ENCODE results near the gene LANCL2.
"Not testable (repeated sequence)": the region's sequence is repeated elsewhere in the genome, so short reads cannot be mapped to it uniquely, and the experiment has no call there.

LANCL2 gene

GRCh38 chr7:55400191-55400590 is 35.1 kb downstream of the LANCL2 start:
- no peak for DNase-seq (ENCODE audit: insufficient read length, low spot score)
- FAIRE-seq = no peak

- FAIRE-seq; DNase-seq (ENCODE audit: insufficient read length, low spot score): not testable (repeated sequence)
Observed at GRCh38 chr7:55402506-55402905, 37.4 kb downstream of the LANCL2 start.

- DNase-seq (ENCODE audit: insufficient read length, low spot score) (no peak), FAIRE-seq (no peak)
Observed at GRCh38 chr7:55405856-55406541, 40.9 kb downstream of the LANCL2 start.

DNA sequence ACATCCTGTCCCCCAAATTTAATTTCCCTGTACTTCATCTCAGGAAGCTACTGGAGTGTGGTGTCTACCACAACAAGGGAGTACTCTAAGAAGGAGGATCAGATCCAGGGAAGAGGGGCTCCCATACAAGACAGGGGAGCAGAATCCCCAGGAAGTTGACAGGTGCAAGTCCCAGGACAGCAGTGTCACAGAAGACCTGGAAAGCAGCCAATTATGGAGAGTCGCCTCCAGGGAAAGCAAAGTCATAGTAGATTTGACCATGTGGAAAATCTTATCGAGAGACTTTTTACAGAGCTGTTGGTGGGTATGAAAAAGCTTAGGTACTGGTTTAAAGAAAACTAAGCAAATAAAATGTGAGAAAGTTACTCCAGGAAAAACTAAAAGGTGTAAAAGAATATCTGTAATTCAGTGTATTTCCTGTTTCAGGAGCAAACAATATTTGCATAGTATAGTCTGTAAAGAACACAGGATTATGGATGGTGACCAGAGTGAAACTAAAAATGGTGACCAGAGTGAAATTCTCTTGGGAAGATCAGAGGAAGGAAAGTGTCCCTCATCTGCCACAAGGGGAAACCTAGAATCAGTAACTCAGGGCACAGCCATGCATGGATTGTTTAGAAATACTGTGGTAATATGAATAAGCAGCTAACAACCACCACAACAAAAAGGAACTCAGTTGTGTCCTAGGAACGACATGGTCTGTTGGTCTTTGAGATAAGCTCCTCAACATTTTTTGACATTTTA is 44.5 kb downstream of the LANCL2 start:
- FAIRE-seq (peak; percentile 21), DNase-seq (ENCODE audit: insufficient read length, low spot score) (no peak)

GRCh38 chr7:55410667-55411239 is 45.6 kb downstream of the LANCL2 start:
- FAIRE-seq (no peak), DNase-seq (ENCODE audit: insufficient read length, low spot score) (no peak)

DNA sequence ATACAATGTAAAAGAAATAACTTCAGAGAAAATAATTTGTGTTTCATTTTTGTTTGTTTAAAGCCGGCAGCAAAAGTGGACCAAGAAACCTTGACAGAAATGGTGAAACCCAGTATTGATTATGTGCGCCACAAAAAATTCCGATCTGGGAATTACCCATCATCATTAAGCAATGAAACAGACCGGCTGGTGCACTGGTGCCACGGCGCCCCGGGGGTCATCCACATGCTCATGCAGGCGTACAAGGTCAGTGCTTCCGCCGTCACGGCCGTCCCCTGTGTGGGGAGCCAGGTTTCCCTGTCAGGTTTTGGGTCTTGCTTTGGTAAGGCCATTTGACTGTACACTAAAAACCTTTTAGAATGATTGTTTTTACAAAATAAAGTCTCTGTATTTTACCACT is 46.7 kb downstream of the LANCL2 start:
- FAIRE-seq (no peak), DNase-seq (ENCODE audit: insufficient read length, low spot score) (no peak)

GRCh38 chr7:55413442-55413841 is 48.3 kb downstream of the LANCL2 start:
- DNase-seq (ENCODE audit: insufficient read length, low spot score) = no peak
- no peak for FAIRE-seq

GRCh38 chr7:55415173-55415778 is 50.1 kb downstream of the LANCL2 start:
- peak; percentile 63 for DNase-seq (ENCODE audit: insufficient read length, low spot score)
- peak; percentile 88 for FAIRE-seq

GRCh38 chr7:55417456-55417855 is 52.3 kb downstream of the LANCL2 start:
- not testable (repeated sequence) for FAIRE-seq; DNase-seq (ENCODE audit: insufficient read length, low spot score)

- no peak for DNase-seq (ENCODE audit: insufficient read length, low spot score)
- FAIRE-seq = no peak
Observed at GRCh38 chr7:55420530-55420929, 55.4 kb downstream of the LANCL2 start.

DNA sequence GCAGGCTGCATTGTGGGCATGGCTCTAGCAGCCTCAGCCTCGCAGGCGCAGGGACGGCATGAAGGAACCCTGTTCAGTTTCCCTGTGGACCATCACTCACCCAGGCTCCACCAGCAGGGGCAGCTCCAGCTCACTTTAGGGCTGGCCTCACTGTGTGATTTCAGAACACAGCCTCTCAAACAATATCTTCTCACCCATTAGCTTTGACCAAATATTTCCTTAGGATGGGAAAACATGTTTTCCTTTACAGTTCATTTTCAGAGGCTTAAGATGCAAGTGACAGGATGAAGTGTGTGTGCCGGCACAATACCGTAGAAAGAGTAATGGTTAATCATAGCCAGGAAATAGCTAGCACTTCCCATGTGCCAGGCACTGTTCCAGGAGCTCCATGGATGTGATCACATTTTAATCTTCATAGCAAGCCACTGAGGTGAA is 58.2 kb downstream of the LANCL2 start:
- FAIRE-seq = no peak
- no peak for DNase-seq (ENCODE audit: insufficient read length, low spot score)

DNA sequence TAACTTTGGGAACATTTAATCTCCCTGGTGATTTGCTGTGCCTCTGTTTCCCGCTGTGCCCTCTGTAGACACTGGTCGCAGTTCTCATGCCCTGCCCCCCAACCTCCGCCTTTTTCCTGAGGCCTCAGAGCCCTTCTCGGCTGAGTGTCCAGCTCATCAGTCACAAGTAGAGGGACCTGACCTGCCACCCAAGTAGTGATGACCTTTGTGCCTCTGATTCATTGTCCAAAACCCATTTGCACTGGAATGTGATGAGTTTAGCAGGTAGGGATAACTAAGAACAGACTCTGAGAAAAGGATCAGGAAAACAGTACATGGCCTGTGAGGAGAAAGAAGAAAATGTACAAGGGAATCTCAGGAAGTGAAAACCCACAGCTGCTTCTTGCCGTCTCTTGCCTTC is 58.8 kb downstream of the LANCL2 start:
- DNase-seq (ENCODE audit: insufficient read length, low spot score) (no peak), FAIRE-seq (no peak)

- no peak for DNase-seq (ENCODE audit: insufficient read length, low spot score)
- FAIRE-seq = no peak
Observed at GRCh38 chr7:55425141-55425752, 60.1 kb downstream of the LANCL2 start.

- FAIRE-seq (no peak), DNase-seq (ENCODE audit: insufficient read length, low spot score) (no peak)
Observed at GRCh38 chr7:55426676-55427075, 61.5 kb downstream of the LANCL2 start.

- FAIRE-seq (no peak), DNase-seq (ENCODE audit: insufficient read length, low spot score) (no peak)
Observed at GRCh38 chr7:55427342-55427741, 62.2 kb downstream of the LANCL2 start.

GRCh38 chr7:55427800-55428199 is 62.7 kb downstream of the LANCL2 start:
- DNase-seq (ENCODE audit: insufficient read length, low spot score) (no peak), FAIRE-seq (no peak)

DNA sequence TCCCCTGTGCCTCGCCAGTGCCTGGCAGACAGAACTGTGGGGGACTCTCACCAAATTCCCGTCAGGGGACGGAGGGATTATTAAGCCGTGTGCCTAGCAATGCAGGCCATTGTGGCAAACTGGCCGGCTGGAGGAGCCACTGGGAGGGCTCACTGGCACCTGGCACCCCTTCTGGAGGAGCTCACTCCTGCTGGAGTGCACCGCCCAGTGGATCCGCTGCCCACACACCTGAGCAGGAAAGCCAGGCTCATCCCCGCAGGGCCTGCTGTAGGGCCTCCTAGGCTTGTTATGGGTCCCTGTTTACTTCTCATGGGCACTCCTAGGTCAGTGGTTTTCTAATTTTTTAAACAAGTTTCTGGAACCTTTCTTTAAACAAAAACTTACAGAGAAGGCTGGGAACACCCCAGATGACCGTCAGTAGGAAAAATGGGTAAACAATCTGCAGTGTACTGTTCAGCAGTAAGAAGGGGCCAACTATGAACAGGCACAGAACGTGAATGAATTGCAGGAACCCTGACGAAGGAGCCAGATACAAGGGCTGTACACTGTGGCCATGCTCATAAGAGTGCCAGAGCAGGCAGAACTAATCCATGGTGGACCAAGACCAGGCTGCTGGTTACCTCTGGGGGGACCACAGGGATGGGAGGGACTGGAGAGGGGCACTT is 64.8 kb downstream of the LANCL2 start:
- DNase-seq (ENCODE audit: insufficient read length, low spot score) (no peak), FAIRE-seq (no peak)

GRCh38 chr7:55431898-55432297 is 66.8 kb downstream of the LANCL2 start:
- DNase-seq (ENCODE audit: insufficient read length, low spot score) = no peak
- no peak for FAIRE-seq

- FAIRE-seq = no peak
- DNase-seq (ENCODE audit: insufficient read length, low spot score) = no peak
Observed at GRCh38 chr7:55432506-55432905, 67.4 kb downstream of the LANCL2 start.

GRCh38 chr7:55432939-55433784 is 68.0 kb downstream of the LANCL2 start:
- FAIRE-seq = peak; percentile 44
- peak; percentile 36 for DNase-seq (ENCODE audit: insufficient read length, low spot score)

Data from GM19239 (cell line).